HUES48 (cell line): ENCODE data around the gene ADGRG3.

Experiments
- H3K27ac ChIP-seq: one replicate; pipeline ENCODE4 v1.7.0; 2013; ENCODE audit warnings: low read depth, low read length, inconsistent platforms
- H3K27me3 ChIP-seq: 2 replicates; pipeline ENCODE4 v1.6.1; 2013; ENCODE audit warnings: mild to moderate bottlenecking, low read length; ENCODE audit not compliant: control insufficient read depth, insufficient read depth
- H3K36me3 ChIP-seq: 2 replicates; pipeline ENCODE4 v1.6.1; 2013; ENCODE audit warnings: low read length; ENCODE audit not compliant: control insufficient read depth, insufficient read depth
- H3K4me1 ChIP-seq: 2 replicates; pipeline ENCODE4 v1.6.1; 2013; ENCODE audit warnings: mild to moderate bottlenecking, low read length; ENCODE audit not compliant: control insufficient read depth, insufficient read depth
- H3K4me3 ChIP-seq: 2 replicates; pipeline ENCODE4 v1.5.1; 2013; ENCODE audit warnings: mild to moderate bottlenecking, low read depth, low read length
- H3K9ac ChIP-seq: 2 replicates; pipeline ENCODE4 v1.6.1; 2013; ENCODE audit warnings: mild to moderate bottlenecking, low read depth, low read length, moderate library complexity
- H3K9me3 ChIP-seq: 2 replicates; pipeline ENCODE4 v1.6.1; 2013; ENCODE audit warnings: low read length; ENCODE audit not compliant: control insufficient read depth, insufficient read depth

The ADGRG3 gene

GRCh38 chr16:57677622-57678369, 9.7 kb downstream of the ADGRG3 start:
- H3K9me3 ChIP-seq, result no peaks in the 10 kb centered on the region
- peaks cover 10% of the 10 kb centered on the region; the same call in 1 of the 2 replicates for H3K4me1 ChIP-seq
- no peaks in the 10 kb centered on the region for H3K36me3 ChIP-seq
- H3K27me3 ChIP-seq, result no peaks in the 10 kb centered on the region
- no peak overlapping the region for H3K4me3 ChIP-seq
- H3K27ac ChIP-seq, result no peak overlapping the region
- H3K9ac ChIP-seq, result no peak overlapping the region

DNA sequence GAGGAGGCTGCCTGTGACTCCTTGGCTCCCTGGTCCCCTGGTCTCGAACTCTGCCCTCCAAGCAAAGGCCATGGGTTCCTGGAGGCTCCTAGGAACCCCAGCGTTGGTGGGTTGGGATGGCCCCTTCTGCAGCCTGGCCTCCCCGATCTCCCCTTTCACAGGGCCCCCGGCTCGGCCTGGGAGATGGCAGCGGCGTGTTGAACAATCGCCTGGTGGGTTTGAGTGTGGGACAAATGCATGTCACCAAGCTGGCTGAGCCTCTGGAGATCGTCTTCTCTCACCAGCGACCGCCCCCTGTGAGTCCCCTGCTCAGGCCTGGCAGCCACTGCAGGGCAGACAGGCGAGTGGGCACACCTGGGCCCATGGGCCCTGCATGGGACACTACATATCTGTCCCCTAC, 10.9 kb downstream of the ADGRG3 start:
- Histone ChIP-seq H3K9me3 (no peaks in the 10 kb centered on the region), H3K4me1 (peaks cover 10% of the 10 kb centered on the region; the same call in 1 of the 2 replicates), H3K4me3 (no peak overlapping the region), H3K27me3 (no peaks in the 10 kb centered on the region), H3K27ac (no peak overlapping the region), H3K9ac (no peak overlapping the region), H3K36me3 (no peaks in the 10 kb centered on the region)

DNA sequence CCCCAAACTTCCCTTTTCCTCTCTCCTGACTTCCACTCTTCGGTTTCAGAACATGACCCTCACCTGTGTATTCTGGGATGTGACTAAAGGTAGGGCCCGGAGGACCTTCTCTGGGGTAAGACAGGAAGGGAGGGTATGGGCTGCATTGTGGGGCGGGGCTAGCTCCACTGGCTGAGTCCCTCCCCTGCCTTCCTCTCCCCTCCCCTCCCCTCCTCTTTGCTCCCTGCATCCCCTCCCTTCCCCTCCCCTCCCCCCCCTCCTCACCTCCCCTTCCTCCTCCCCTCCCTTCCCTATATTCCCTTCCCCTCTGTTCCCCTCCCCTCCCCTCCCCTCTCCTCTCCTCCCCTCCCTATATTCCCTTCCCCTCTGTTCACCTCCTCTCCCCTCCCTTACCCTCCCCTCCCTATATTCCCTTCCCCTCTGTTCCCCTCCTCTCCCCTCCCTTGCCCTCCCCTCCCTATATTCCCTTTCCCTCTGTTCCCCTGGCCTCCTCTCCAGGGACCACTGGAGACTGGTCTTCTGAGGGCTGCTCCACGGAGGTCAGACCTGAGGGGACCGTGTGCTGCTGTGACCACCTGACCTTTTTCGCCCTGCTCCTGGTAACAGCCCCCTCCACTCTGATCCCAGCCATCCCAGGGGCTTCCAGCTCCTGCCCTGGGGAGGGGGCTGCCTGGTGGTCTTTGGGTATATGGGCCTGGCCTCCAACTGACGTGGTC, 11.8 kb downstream of the ADGRG3 start:
- H3K4me3 ChIP-seq, result no peak overlapping the region
- H3K36me3 ChIP-seq, result no peaks in the 10 kb centered on the region
- H3K4me1 ChIP-seq, result peaks cover 10% of the 10 kb centered on the region; the same call in 1 of the 2 replicates
- H3K9me3 ChIP-seq, result no peaks in the 10 kb centered on the region
- no peaks in the 10 kb centered on the region for H3K27me3 ChIP-seq
- no peak overlapping the region for H3K9ac ChIP-seq
- no peak overlapping the region for H3K27ac ChIP-seq

DNA sequence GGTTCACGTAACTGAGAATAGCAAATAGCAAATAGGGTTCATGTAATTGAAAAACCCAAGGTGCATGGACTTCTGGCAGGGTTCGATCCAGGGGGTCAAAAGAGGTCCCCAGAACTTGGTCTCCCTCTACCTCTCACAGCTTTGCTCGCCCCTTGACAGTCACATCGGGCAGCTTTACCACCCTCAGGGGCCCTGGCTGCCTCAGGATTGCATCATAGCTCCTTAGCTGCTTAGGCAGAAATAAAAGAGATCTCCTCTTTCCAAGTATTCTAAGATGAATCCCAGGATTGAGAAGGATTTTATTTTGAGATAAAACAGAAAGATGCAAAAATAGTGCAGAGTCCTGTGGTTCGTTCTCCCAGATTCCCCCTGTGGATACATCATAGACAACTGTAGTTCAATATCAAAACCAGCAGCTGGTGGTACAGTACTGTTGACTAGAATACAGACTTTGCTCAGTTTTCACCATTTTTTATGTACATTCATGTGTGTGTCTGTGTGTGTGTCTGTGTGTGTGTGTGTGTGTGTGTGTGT, 12.8 kb downstream of the ADGRG3 start:
- Histone ChIP-seq H3K4me1 (peaks cover 7% of the 10 kb centered on the region; the same call in 1 of the 2 replicates), H3K27ac (no peak overlapping the region)

DNA sequence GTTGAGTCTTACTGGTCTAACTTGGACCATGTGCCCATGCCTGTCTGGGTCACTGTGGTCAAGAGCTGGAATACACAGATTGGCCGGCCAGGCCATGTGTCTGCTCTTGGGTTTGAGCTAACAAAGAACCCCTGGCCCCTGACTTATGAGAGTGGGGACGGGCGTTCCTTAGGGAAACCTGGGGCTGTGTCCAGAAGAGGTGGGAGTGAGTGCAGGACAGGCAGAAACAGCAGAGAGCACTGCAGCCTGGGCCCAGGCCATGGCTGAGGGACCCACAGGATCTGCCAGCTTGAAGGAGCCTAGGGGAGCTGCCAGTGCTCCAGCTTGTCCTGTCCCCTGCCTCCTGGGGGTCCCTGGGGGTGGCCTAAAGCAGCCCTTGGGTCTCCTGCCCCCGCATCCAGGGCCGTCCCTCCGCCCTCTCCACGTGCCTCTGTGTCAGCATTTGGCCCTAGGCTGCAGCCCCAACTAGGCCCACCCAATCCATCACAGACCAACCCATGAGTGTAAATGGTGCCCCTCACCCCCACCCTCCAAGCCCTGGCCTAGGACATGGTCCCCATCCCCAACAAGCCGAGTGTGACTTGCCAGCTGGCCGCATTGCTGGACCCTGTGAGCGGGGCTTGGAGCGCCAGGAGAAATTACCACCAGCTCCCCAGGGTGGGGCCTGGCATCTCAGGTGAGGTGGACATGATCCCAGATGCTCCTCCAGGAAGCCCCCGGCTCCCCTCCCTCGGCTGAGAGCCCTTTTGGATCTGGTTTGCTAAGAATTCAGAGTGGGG, 14.0 kb downstream of the ADGRG3 start:
- H3K4me1 ChIP-seq, result no peaks in the 10 kb centered on the region
- H3K36me3 ChIP-seq, result no peaks in the 10 kb centered on the region
- no peaks in the 10 kb centered on the region for H3K9me3 ChIP-seq
- no peak overlapping the region for H3K27ac ChIP-seq
- no peak overlapping the region for H3K4me3 ChIP-seq
- H3K9ac ChIP-seq, result no peak overlapping the region
- H3K27me3 ChIP-seq, result no peaks in the 10 kb centered on the region; the same call in 1 of the 2 replicates

More for the DNA sequence above, 12.8 kb downstream of the ADGRG3 start:
- Histone ChIP-seq H3K9me3 (no peaks in the 10 kb centered on the region), H3K4me3 (no peak overlapping the region), H3K27me3 (no peaks in the 10 kb centered on the region; the same call in 1 of the 2 replicates), H3K9ac (no peak overlapping the region), H3K36me3 (no peaks in the 10 kb centered on the region)

DNA sequence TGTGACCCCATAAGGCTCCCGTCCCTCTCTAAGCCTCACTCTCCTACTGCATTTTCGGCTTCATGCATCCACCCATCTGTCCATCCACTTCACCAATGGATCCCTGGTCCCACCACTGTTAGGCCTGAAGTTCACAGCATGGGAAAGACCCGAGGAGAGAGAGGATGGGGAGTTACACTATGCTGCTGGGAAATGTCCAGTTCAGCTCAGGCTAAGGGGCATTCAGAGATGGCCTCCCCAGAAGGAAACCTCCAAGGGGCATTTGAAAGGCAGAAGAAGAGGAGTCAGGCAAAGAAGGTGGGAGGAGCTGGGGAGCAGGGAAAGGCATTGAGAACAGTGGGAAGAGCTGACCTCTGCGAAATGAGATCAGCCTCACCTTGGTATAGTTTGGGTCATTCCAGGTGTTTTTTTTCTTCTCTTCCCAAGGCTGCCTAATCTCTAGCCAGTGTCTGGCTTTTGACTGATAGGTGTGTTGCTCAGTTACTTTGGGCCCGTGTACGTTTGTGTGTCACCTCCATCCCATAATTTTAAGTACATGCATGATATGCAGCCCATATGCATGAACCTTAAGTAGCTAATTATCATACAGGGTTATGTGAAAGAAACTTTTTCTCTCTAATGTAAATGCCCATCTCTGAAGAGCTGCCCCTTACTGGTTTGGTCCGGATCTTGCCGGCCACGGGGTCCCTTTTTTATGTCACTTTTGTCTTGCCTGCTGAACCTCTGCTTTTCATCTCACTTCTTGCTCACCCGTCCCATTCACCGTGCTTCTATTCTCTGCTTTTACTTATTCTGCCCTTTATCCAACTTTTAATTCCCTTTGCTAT, 14.9 kb downstream of the ADGRG3 start:
- no peak overlapping the region for H3K4me3 ChIP-seq
- no peak overlapping the region for H3K9ac ChIP-seq
- no peaks in the 10 kb centered on the region for H3K36me3 ChIP-seq

DNA sequence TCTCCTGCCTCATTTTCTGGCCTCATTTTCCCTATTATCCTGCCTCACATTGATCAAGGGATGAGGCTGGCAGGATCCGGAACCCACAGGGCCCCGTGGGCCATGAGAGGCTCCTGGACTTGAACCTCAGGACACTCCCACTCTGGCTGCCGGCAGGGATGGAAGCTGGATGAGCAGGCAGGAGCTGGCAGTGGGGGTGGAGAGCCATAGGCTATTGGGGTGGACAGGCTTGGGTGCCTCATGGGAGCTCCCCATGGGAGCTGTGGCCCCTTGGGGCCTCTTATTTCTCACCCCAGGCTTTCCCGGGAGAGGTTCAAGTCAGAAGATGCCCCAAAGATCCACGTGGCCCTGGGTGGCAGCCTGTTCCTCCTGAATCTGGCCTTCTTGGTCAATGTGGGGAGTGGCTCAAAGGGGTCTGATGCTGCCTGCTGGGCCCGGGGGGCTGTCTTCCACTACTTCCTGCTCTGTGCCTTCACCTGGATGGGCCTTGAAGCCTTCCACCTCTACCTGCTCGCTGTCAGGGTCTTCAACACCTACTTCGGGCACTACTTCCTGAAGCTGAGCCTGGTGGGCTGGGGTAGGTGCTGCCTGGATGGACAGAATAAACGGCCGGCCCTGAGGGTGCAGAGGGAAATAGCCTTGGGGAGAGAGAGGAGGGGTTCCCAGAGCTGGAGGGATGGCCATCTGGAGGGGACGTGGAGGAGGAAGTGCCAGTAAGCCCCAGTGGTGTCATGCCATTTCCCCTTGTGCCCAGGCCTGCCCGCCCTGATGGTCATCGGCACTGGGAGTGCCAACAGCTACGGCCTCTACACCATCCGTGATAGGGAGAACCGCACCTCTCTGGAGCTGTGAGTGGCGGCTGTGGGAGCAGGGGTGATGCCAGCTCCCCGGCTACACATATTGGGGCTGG, 15.8 kb downstream of the ADGRG3 start:
- Histone ChIP-seq H3K4me3 (no peak overlapping the region), H3K9ac (no peak overlapping the region), H3K27me3 (no peaks in the 10 kb centered on the region; the same call in 1 of the 2 replicates), H3K4me1 (no peaks in the 10 kb centered on the region), H3K9me3 (no peaks in the 10 kb centered on the region), H3K36me3 (no peaks in the 10 kb centered on the region), H3K27ac (no peak overlapping the region)

More for the DNA sequence above, 14.9 kb downstream of the ADGRG3 start:
- Histone ChIP-seq H3K27me3 (no peaks in the 10 kb centered on the region; the same call in 1 of the 2 replicates), H3K9me3 (no peaks in the 10 kb centered on the region), H3K27ac (no peak overlapping the region), H3K4me1 (no peaks in the 10 kb centered on the region)

DNA sequence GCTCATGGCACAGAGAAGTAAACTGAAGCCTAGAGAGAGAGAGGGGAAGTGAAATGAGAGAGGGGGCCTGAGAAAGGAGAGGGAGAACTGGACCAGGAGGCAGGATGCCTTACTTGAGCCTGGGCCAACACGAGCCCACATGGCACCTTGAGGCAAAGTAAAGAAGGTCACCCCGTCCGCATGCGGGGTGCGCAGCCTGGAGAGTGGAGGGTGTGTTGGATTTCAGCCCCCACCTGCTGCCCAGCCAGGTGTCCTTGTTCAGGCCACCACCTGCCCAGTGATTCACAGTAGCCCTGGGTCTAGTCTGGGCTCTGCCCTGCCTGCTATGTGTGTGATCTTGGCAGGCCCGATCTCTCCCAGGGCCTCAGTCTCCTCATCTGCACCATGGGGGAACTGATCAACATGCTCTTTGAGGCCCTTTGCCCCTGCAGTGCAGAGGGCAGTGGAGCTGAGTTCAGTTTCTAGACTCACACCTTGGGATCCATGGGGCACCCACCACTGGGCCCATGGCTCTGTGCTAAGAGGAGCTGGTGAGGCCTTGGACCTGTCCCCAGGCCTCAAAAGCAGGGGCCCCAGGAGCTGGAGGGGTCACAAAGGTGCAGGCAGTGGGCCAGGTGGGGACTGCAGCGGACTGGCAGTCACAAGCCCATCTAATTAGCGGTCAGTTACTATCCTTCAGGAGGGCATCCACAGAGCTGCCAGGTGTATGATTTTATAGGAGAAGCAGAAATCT, 16.7 kb downstream of the ADGRG3 start:
- H3K9ac ChIP-seq, result no peak overlapping the region
- H3K36me3 ChIP-seq, result no peaks in the 10 kb centered on the region
- H3K27ac ChIP-seq, result no peak overlapping the region
- no peaks in the 10 kb centered on the region; the same call in 1 of the 2 replicates for H3K27me3 ChIP-seq
- no peaks in the 10 kb centered on the region for H3K9me3 ChIP-seq
- no peak overlapping the region for H3K4me3 ChIP-seq
- 0 out of 2 replicates have a peak, but pooled peaks cover 4% of the 10 kb centered on the region for H3K4me1 ChIP-seq

- no peaks in the 10 kb centered on the region; the same call in 1 of the 2 replicates for H3K27me3 ChIP-seq
- no peak overlapping the region for H3K4me3 ChIP-seq
- no peak overlapping the region for H3K27ac ChIP-seq
- no peaks in the 10 kb centered on the region for H3K9me3 ChIP-seq
- H3K9ac ChIP-seq, result no peak overlapping the region
- H3K4me1 ChIP-seq, result 0 out of 2 replicates have a peak, but pooled peaks cover 5% of the 10 kb centered on the region
- no peaks in the 10 kb centered on the region for H3K36me3 ChIP-seq
Observed at GRCh38 chr16:57685633-57686032, 17.5 kb downstream of the ADGRG3 start.
